Osteocyte (in vitro differentiated cells): ENCODE results near the gene ZCCHC4. TPM values are rescaled to one million over a fixed set of nuclear protein-coding genes. Genes with fewer than 3 reads are reported as not detected.

Experiments used
- DNase-seq: peaks from one replicate; pipeline ENCODE4 v3.0.0; 2021; ENCODE audit warnings: mixed read lengths; ENCODE audit not compliant: unreplicated experiment; ENCODE audit errors: extremely low spot score
- H3K27ac Mint-ChIP-seq: one replicate; pipeline ENCODE4 v1.8.0; 2021; ENCODE audit warnings: mild to moderate bottlenecking, mixed read lengths; ENCODE audit not compliant: unreplicated experiment
- H3K27me3 Mint-ChIP-seq: one replicate; pipeline ENCODE4 v1.8.0; 2021; ENCODE audit warnings: mixed read lengths; ENCODE audit not compliant: unreplicated experiment
- H3K36me3 Mint-ChIP-seq: one replicate; pipeline ENCODE4 v1.8.0; 2021; ENCODE audit warnings: mixed read lengths; ENCODE audit not compliant: unreplicated experiment
- H3K4me1 Mint-ChIP-seq: one replicate; pipeline ENCODE4 v1.8.0; 2021; ENCODE audit warnings: mixed read lengths; ENCODE audit not compliant: unreplicated experiment
- H3K4me3 Mint-ChIP-seq: one replicate; pipeline ENCODE4 v1.8.0; 2021; ENCODE audit warnings: mild to moderate bottlenecking, moderate library complexity, mixed read lengths; ENCODE audit not compliant: unreplicated experiment
- H3K9me3 Mint-ChIP-seq: one replicate; pipeline ENCODE4 v1.8.0; 2021; ENCODE audit warnings: mixed read lengths; ENCODE audit not compliant: unreplicated experiment
- CTCF ChIP-seq: fragments of 200-600 bp; sonication (generic); IDR thresholded peaks from 2 replicates; pipeline ENCODE4 v1.5.0; 2021; ENCODE audit warnings: antibody characterized with exemption, mild to moderate bottlenecking, moderate library complexity
- total RNA-seq: library from RNA; stranded (reverse); gene quantifications from 2 replicates; pipeline ENCODE4 v1.2.1, GENCODE V29; 2021

Gene ZCCHC4
- total RNA-seq, 1 donor from 2014 or later = 9.4 TPM

DNA sequence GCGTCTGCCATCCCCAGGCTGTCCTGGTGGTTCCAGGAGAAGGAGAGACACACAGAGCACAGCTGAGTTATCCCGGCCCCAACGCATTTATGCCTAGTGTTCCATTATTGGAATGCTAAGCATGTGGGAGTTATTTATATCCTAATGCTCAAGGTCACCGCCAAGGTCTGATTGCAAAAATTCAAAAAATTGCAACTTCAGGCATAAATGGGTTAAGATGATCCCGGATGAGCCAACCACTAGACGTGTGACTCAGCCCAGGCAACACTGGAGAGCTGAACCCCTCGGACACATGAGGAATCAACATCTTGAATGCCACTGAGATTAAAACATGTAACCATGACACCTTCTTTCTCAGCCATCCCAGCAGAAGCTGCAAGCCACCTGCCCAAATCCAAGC, 3.8 kb upstream of the ZCCHC4 start:
- DNase-seq = no peak
- peaks cover 6% of the 10 kb centered on the region for H3K27me3 Mint-ChIP-seq
- H3K4me3 Mint-ChIP-seq = no peak overlapping the region
- no peaks in the 10 kb centered on the region for H3K36me3 Mint-ChIP-seq
- no peaks in the 10 kb centered on the region for H3K9me3 Mint-ChIP-seq
- peaks cover 8% of the 10 kb centered on the region for H3K4me1 Mint-ChIP-seq
- no peak overlapping the region for H3K27ac Mint-ChIP-seq
- no peak for TF ChIP-seq CTCF

DNA sequence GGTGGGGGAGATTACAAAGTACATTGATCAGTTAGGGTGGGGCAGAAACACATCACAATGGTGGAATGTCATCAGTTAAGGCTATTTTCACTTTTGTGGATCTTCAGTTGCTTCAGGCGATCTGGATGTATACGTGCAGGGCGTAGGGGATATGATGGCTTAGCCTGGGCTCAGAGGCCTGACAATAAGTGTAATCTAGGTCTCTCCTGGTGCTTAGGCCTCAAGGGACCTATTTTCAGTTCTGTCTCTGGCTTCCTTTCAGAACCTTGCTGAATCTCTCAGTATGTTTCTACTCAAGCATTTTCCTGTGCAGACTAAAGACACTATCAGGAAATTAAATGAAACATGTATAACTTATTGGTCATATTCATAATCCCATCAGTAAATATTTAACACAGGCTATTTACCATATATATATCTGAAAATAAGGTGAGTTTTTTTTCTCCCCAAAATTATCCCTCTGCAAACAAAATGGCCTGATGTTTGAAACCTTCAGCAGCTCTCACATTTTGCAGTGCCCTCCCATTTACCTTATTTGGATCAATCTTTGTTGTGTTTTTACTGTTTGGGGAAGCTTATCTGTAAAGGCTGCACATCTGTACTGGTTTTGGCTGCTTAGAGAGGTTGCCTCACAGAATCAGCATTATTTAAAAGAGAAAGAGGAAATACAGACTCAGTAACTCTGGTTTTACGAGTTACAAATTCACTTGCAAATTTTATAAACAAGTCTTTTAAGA, 2.3 kb upstream of the ZCCHC4 start:
- H3K9me3 Mint-ChIP-seq = no peaks in the 10 kb centered on the region
- H3K27me3 Mint-ChIP-seq = no peaks in the 10 kb centered on the region
- no peaks in the 10 kb centered on the region for H3K36me3 Mint-ChIP-seq
- no peak for TF ChIP-seq CTCF
- no peak overlapping the region for H3K4me3 Mint-ChIP-seq
- peaks cover 13% of the 10 kb centered on the region for H3K4me1 Mint-ChIP-seq
- no peak for DNase-seq
- H3K27ac Mint-ChIP-seq = no peak overlapping the region

GRCh38 chr4:25310803-25311166, 1.8 kb upstream of the ZCCHC4 start:
- Mint-ChIP-seq H3K9me3 (no peaks in the 10 kb centered on the region), H3K27ac (no peak overlapping the region), H3K36me3 (peaks cover 2% of the 10 kb centered on the region), H3K4me1 (peaks cover 13% of the 10 kb centered on the region), H3K27me3 (no peaks in the 10 kb centered on the region), H3K4me3 (no peak overlapping the region)
- no peak for DNase-seq
- TF ChIP-seq CTCF = no peak

- DNase-seq = no peak
- H3K4me3 Mint-ChIP-seq = peak overlapping the region; percentile 98
- H3K27me3 Mint-ChIP-seq = no peaks in the 10 kb centered on the region
- no peaks in the 10 kb centered on the region for H3K9me3 Mint-ChIP-seq
- H3K27ac Mint-ChIP-seq = peak overlapping the region; percentile 98
- H3K4me1 Mint-ChIP-seq = peaks cover 13% of the 10 kb centered on the region
- no peak for TF ChIP-seq CTCF
- H3K36me3 Mint-ChIP-seq = peaks cover 4% of the 10 kb centered on the region
Observed at GRCh38 chr4:25313201-25313895, 774 bp downstream of the ZCCHC4 start.

DNA sequence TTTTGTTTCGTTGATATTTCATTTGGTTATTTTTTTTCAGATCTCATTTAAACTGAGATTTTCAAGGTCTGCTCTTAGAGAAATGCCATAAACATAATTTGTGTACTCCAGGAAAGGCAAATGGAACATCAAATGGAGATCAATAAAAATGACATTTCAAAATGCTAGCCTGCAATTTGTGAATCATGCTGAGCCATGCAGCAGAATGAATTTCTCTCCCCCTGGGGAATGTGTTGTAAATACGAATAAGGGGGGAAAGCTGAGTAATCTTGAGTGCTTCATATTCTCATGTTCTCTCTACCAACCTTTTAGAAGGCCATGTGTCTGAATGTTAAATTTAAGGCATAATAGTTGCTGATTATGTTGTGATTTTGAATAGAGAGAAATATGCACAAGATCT, 7.8 kb downstream of the ZCCHC4 start:
- Mint-ChIP-seq H3K4me3 (no peak overlapping the region), H3K9me3 (no peaks in the 10 kb centered on the region), H3K4me1 (no peaks in the 10 kb centered on the region), H3K27ac (no peak overlapping the region), H3K36me3 (peaks cover 12% of the 10 kb centered on the region), H3K27me3 (no peaks in the 10 kb centered on the region)
- no peak for DNase-seq
- TF ChIP-seq CTCF = no peak
